ENCODE results near the gene SLC4A4. TPM values are rescaled to one million over a fixed set of nuclear protein-coding genes. Genes with fewer than 3 reads are reported as not detected.

SLC4A4 gene
- total and polyA plus RNA-seq, 2 of the 13 experiments (the other 11 are each of a cell fraction or from before 2014, with no cell fraction given), result 0.01 TPM; not detected in 1

- ChIA-PET CTCF (ENCODE audit: low intra/inter-chr PET ratio, low total read pairs) (no interaction called here), POLR2A (no interaction called here)
- H4K20me1 ChIP-seq (ENCODE audit: insufficient read depth, low read length), result no peaks in the 10 kb centered on the region
- TF ChIP-seq RORA (CRISPR knock-in tag; IDR thresholded peaks at IDR 0.05) (no peak), ATF4 (CRISPR knock-in tag; IDR thresholded peaks at IDR 0.05) (no peak), RBM22 (optimal IDR thresholded peaks at IDR 0.05; ENCODE audit: low read length) (no peak), ZNF768 (CRISPR knock-in tag; IDR thresholded peaks at IDR 0.05) (no peak), ZFP41 (CRISPR knock-in tag; IDR thresholded peaks at IDR 0.05; ENCODE audit: borderline replicate concordance) (no peak), ELF1 (CRISPR knock-in tag; IDR thresholded peaks at IDR 0.05) (no peak), SNAI1 (CRISPR knock-in tag; IDR thresholded peaks at IDR 0.05; ENCODE audit: borderline replicate concordance) (no peak), ZNF282 (IDR thresholded peaks at IDR 0.05; ENCODE audit: partially characterized antibody) (no peak), SRSF1 (optimal IDR thresholded peaks at IDR 0.05; ENCODE audit: low read depth, low read length) (no peak), ZNF225 (CRISPR knock-in tag; IDR thresholded peaks at IDR 0.05) (no peak), ZNF382 (CRISPR knock-in tag; IDR thresholded peaks at IDR 0.05; ENCODE audit: borderline replicate concordance) (no peak), ZNF431 (CRISPR knock-in tag; IDR thresholded peaks at IDR 0.05; ENCODE audit: borderline replicate concordance, low read depth) (no peak), GATAD1 (CRISPR knock-in tag; IDR thresholded peaks at IDR 0.05) (no peak), ZNF678 (CRISPR knock-in tag; IDR thresholded peaks at IDR 0.05) (no peak), ZNF337 (CRISPR knock-in tag; IDR thresholded peaks at IDR 0.05; ENCODE audit: borderline replicate concordance, low read depth) (no peak)
- intact Hi-C loops (cut with micrococcal nuclease; ENCODE audit: unreplicated experiment), result no loop called here
- no peak overlapping the region for H3K27ac ChIP-seq (ENCODE audit: extremely low read length, insufficient read depth, low read length)
- H3K4me1 ChIP-seq (ENCODE audit: insufficient read depth, low read length), result no peaks in the 10 kb centered on the region
- in situ Hi-C loops (cut with HindIII; ENCODE audit: extremely low pct_ligation_motif_present, low pct_unique_long_range_greater_than_20kb), result no loop called here
- no peak overlapping the region for H3K4me2 ChIP-seq (ENCODE audit: low read depth, low read length)
- ATAC-seq (no peak), FAIRE-seq (no peak), DNase-seq (ENCODE audit: low spot score) (no peak)
- H2AFZ ChIP-seq (ENCODE audit: low read length), result no peak overlapping the region
- H3K4me3 ChIP-seq (replicated peaks in 1 of 3; ENCODE audit: insufficient read depth in 1 of 3, low read depth in 2 of 3, low read length in 3 of 3), result no peak overlapping the region
- H3K79me2 ChIP-seq (ENCODE audit: insufficient read depth, low read length), result no peaks in the 10 kb centered on the region
- BruUV-seq (replicated peaks), result no TSS peak
- no peaks in the 10 kb centered on the region for H3K9me3 ChIP-seq (ENCODE audit: low read length)
- H3K27me3 ChIP-seq (ENCODE audit: control insufficient read depth in 1 of 2, insufficient read depth in 2 of 2, low read length in 2 of 2), result no peaks in the 10 kb centered on the region
- H3K9ac ChIP-seq (ENCODE audit: insufficient read depth, low read depth, low read length), result no peak overlapping the region
- H3K36me3 ChIP-seq (replicated peaks in 1 of 2; ENCODE audit: control insufficient read depth in 1 of 2, insufficient read depth in 2 of 2, low read length in 2 of 2), result no peaks in the 10 kb centered on the region
These were observed 156.6 kb downstream of the SLC4A4 start for GRCh38 chr4:71495454-71495853.

Measured in HepG2 (cell line).